ENCODE results near the gene ZNF763.

GRCh38 chr19:11924886-11925650 is 39.8 kb upstream of the ZNF763 start, which contains the start of gene ZNF700:
- TF ChIP-seq ELF4 (IDR thresholded peaks at IDR 0.05): peak; percentile 39; the same call in 1 of the 2 replicates
- TF ChIP-seq BHLHE40 (IDR thresholded peaks at IDR 0.05; ENCODE audit: borderline replicate concordance): no peak
- TF ChIP-seq FOXM1 (IDR thresholded peaks at IDR 0.05; ENCODE audit: borderline replicate concordance): no peak

Data from HEK293T (cell line).